Astrocyte of the cerebellum (primary cell): ENCODE data around the gene PSMD5.

Source experiments
- DNase-seq: peaks from one replicate; pipeline ENCODE4 v3.0.0-alpha.2; 2011; ENCODE audit warnings: low read depth
- H3K4me3 ChIP-seq: 2 replicates; pipeline ENCODE4 v1.5.1; 2011; ENCODE audit warnings: mild to moderate bottlenecking, low read depth, low read length, moderate library complexity
- in situ Hi-C: cut with HindIII; loops from 2 replicates; pipeline ENCODE4 v1.10.0; 2017; ENCODE audit warnings: low sequenced_read_pairs
- TF ChIP-seq, protein P1 (sequence below): IDR thresholded peaks from 2 replicates; pipeline ENCODE4 v1.5.1; 2012; ENCODE audit warnings: low read length, low read depth, moderate library complexity, mild to moderate bottlenecking; ENCODE audit errors: missing control alignments

PSMD5 gene

GRCh38 chr9:120875195-120875565, 32.5 kb upstream of the PSMD5 start:
- DNase-seq, result no peak
- TF ChIP-seq, protein P1, sequence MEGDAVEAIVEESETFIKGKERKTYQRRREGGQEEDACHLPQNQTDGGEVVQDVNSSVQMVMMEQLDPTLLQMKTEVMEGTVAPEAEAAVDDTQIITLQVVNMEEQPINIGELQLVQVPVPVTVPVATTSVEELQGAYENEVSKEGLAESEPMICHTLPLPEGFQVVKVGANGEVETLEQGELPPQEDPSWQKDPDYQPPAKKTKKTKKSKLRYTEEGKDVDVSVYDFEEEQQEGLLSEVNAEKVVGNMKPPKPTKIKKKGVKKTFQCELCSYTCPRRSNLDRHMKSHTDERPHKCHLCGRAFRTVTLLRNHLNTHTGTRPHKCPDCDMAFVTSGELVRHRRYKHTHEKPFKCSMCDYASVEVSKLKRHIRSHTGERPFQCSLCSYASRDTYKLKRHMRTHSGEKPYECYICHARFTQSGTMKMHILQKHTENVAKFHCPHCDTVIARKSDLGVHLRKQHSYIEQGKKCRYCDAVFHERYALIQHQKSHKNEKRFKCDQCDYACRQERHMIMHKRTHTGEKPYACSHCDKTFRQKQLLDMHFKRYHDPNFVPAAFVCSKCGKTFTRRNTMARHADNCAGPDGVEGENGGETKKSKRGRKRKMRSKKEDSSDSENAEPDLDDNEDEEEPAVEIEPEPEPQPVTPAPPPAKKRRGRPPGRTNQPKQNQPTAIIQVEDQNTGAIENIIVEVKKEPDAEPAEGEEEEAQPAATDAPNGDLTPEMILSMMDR, result no peak
- in situ Hi-C loops, result no loop called here
- no peak overlapping the region for H3K4me3 ChIP-seq

GRCh38 chr9:120874226-120875194, 31.8 kb upstream of the PSMD5 start:
- TF ChIP-seq, protein P1, result no peak
- no peak for DNase-seq
- in situ Hi-C loops, result no loop called here
- H3K4me3 ChIP-seq, result no peak overlapping the region

DNA sequence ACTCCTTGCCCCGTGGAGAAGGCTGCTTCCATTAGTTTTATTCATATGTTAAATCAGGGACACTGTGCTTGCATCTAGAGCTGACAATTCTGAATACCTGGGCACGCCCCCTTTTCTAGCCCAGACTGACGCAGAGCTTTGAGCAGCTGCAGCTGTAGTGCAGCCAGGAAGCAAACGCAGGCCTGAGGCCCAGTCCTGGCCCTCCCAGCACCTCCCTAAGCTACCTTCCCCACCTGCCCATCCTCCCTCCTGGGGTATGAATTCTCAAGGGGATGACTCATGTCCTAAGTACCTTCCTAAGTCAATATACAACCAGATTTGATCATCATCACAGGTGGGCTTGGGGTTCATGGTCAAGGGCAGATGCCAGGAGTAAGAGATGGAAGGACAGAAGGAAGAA, 30.8 kb upstream of the PSMD5 start:
- DNase-seq, result no peak
- no peak overlapping the region for H3K4me3 ChIP-seq
- TF ChIP-seq, protein P1, result no peak
- in situ Hi-C loops, result no loop called here

DNA sequence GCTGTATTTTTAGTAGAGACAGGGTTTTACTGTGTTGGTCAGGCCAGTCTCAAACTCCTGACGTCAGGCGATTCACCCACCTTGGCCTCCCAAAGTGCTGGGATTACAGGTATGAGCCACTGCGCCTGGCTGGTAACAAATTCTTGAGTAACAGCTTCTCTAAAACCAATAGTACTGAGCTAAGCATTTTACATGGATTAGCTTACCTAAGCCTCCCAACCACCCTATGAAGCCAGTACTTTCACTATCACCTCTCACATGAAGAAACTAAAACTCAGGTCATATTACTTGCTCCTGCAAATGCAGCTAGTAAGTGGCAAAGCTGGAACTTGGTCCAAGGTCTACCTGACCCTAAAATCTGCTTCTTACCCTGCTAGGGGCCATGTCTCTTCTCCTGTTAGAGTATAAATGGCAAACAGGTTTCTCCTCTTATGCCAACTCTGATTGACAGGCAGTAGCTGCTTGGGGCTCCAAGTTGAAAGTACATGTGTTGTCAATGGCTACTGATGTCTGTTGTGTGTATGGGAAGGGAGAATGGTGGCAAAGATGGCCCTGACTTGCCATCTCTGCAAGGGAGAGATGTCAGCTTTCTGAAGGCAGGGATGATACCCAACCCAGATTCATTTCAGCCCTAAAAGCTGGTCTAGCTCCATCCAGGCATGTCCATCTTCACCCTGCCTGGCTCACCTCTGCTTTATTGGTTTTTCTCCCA, 30.2 kb upstream of the PSMD5 start:
- in situ Hi-C loops, result no loop called here
- TF ChIP-seq, protein P1, result no peak
- DNase-seq, result no peak
- no peak overlapping the region for H3K4me3 ChIP-seq

DNA sequence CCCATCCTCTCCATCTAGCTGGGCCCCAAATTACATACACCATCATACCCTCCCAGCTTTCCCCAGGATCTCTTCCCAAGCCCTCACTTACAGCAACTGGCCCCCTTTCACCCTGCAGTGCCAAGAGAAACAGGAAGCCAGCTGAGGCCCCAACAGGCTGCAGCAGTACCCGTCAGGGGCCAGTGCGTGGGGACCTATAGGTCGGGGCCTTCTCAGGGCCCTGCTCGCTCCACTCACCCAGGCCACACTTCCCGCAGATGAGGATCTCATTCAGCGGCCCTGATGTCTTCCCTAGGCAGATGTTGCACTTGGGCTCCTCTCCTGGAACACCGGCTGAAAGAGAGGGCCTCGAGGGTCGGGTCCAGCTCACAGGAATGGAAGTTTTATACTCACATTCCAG, 27.5 kb upstream of the PSMD5 start:
- in situ Hi-C loops, result no loop called here
- TF ChIP-seq, protein P1, result no peak

DNA sequence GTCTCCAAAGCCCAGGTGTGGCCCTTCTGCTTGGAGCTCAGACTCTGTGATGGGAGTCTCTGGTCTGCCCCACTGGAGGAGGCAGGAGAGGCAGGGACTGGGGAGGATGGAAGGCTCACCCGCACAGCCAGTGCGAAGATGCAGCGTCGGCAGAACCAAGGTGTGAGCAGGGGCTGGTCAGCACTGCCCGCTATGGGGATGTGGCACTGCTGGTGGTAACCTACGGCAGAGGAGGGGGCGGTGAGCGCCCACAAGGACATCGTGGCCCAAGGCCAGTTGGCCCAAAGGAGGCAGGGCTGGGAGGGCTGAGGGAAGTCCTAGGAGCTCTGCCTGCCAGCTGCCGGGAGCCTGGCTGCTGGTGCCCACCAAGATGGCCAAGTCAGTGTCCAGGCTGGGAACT, 27.0 kb upstream of the PSMD5 start:
- in situ Hi-C loops, result no loop called here
- no peak overlapping the region for H3K4me3 ChIP-seq
- DNase-seq, result no peak
- TF ChIP-seq, protein P1, result no peak

More for the DNA sequence above, 27.5 kb upstream of the PSMD5 start:
- no peak overlapping the region for H3K4me3 ChIP-seq
- DNase-seq, result no peak
